Bronchial epithelial cell (primary cell): ENCODE results near the gene HOXC9. TPM values are rescaled to one million over a fixed set of nuclear protein-coding genes. Genes with fewer than 3 reads are reported as not detected.

Source experiments
- DNase-seq: peaks from one replicate; pipeline ENCODE4 v3.0.0-alpha.2; 2010; ENCODE audit warnings: low read depth
- FAIRE-seq: peaks from 2 replicates; lab custom pipeline; 2011; peaks lifted over from hg19 to GRCh38; lab: Jason Lieb, UNC
- H3K27me3 ChIP-seq: 2 replicates; pipeline ENCODE4 v1.5.1; 2011; ENCODE audit warnings: low read length; ENCODE audit not compliant: control insufficient read depth, insufficient read depth
- H3K36me3 ChIP-seq: 2 replicates; pipeline ENCODE4 v1.5.1; 2011; ENCODE audit warnings: low read length; ENCODE audit not compliant: control insufficient read depth, insufficient read depth
- H3K4me3 ChIP-seq: 2 replicates; pipeline ENCODE4 v1.5.1; 2011; ENCODE audit warnings: mild to moderate bottlenecking, low read depth, low read length, control low read depth
- total RNA-seq: library from RNA; depleted of rRNA; stranded (reverse); fragments of >200 nt; gene quantifications from 2 replicates; pipeline ENCODE4 v1.2.1, GENCODE V29; 2014
- TF ChIP-seq, protein P1 (sequence below): IDR thresholded peaks from 2 replicates; pipeline ENCODE4 v1.5.1; 2011; ENCODE audit warnings: mild to moderate bottlenecking, moderate library complexity, low read length, control low read depth, inconsistent platforms; ENCODE audit not compliant: insufficient read depth, severe bottlenecking

HOXC9 gene
- total RNA-seq: not detected in 2 replicates

- TF ChIP-seq, protein P1, sequence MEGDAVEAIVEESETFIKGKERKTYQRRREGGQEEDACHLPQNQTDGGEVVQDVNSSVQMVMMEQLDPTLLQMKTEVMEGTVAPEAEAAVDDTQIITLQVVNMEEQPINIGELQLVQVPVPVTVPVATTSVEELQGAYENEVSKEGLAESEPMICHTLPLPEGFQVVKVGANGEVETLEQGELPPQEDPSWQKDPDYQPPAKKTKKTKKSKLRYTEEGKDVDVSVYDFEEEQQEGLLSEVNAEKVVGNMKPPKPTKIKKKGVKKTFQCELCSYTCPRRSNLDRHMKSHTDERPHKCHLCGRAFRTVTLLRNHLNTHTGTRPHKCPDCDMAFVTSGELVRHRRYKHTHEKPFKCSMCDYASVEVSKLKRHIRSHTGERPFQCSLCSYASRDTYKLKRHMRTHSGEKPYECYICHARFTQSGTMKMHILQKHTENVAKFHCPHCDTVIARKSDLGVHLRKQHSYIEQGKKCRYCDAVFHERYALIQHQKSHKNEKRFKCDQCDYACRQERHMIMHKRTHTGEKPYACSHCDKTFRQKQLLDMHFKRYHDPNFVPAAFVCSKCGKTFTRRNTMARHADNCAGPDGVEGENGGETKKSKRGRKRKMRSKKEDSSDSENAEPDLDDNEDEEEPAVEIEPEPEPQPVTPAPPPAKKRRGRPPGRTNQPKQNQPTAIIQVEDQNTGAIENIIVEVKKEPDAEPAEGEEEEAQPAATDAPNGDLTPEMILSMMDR: no peak
- no peak for DNase-seq
- FAIRE-seq: no peak
- Histone ChIP-seq H3K4me3 (no peak within 1 kb of the TSS), H3K27me3 (peaks cover 89% of the 10 kb centered on the region), H3K36me3 (no peaks in the 10 kb centered on the region)
Measured at GRCh38 chr12:54000116-54001114, at the start of gene HOXC9. Gene HOXC9 (plus strand): TSS chr12:54000161. CDS start chr12:54000189, 28 bp downstream.

GRCh38 chr12:53950437-53950773 lies 49.6 kb upstream of the HOXC9 start:
- Histone ChIP-seq H3K36me3 (no peaks in the 10 kb centered on the region), H3K27me3 (peaks cover 72% of the 10 kb centered on the region), H3K4me3 (no peak overlapping the region)
- FAIRE-seq (no peak), DNase-seq (no peak)
- TF ChIP-seq, protein P1: no peak

GRCh38 chr12:53950789-53951576 lies 49.0 kb upstream of the HOXC9 start:
- Histone ChIP-seq H3K27me3 (peaks cover 72% of the 10 kb centered on the region), H3K4me3 (no peak overlapping the region), H3K36me3 (no peaks in the 10 kb centered on the region)
- TF ChIP-seq, protein P1: no peak
- FAIRE-seq: no peak
- no peak for DNase-seq

DNA sequence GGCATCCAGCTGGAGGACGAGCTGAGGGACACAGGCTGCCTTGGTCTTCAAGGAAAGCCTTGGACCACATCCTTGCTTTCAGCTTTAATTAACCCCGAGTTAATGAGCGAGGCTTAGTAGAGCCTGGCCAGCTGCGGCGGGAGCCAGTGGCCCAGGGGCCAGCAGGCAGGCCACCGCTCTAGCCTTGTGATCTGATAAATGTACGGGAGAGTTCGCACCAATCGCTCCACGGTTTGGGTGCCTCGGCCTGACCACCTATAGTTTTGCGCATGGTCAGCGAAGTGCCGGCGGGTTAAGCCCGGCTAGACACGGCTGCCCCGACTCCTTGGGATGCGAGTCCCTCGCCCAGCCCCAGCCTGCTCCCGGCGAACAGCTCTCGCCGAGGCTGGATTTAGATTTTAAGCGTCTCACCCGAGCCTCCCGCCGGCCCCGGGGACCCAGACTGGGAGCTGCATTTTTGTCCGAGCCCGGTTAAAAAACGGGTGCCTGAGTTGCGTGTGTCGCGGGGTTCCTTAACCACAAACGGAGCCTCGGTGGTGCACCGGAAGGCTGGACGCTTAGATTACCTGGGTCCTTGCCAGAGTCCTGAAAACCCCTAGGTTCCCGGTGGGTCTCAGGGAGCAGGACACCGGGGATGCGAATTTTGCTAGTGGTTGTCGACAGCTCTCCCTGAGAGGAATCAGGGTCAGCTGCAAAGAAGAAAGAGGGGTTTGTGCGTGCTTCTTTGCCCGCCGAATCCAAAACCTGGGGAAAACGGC lies 48.2 kb upstream of the HOXC9 start:
- no peak for DNase-seq
- TF ChIP-seq, protein P1: no peak
- H3K27me3 ChIP-seq: peaks cover 75% of the 10 kb centered on the region
- no peak for FAIRE-seq
- no peak overlapping the region for H3K4me3 ChIP-seq
- no peaks in the 10 kb centered on the region for H3K36me3 ChIP-seq

DNA sequence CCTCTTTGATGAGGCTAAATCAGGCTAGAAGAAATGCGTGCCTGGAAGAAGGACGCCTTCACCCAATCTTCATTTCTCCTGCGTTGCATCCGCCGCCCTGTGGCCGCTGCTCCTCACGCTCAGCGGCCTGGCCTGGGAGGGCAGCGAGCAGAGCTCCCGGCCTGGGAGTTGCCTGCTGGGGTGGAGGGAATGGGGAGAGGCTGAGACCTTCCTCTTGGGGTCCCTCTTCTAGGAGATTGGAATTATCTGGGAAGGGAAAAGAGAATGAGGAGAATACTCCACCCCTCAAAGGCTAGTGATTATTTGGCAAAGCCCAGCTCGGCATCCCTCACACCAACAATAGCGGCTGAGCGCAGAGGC lies 47.6 kb upstream of the HOXC9 start:
- no peak for FAIRE-seq
- TF ChIP-seq, protein P1: no peak

More for the DNA sequence above, 47.6 kb upstream of the HOXC9 start:
- no peaks in the 10 kb centered on the region for H3K36me3 ChIP-seq
- H3K4me3 ChIP-seq: no peak overlapping the region
- H3K27me3 ChIP-seq: peaks cover 79% of the 10 kb centered on the region
- no peak for DNase-seq
